Keratinocyte (primary cell): ENCODE results near the gene COG5. TPM values are rescaled to one million over a fixed set of nuclear protein-coding genes. Genes with fewer than 3 reads are reported as not detected.

Experiments used
- DNase-seq: peaks from one replicate; pipeline ENCODE4 v3.0.0-alpha.2; 2011; ENCODE audit warnings: low read depth, missing footprints, low spot score
- FAIRE-seq: peaks from 2 replicates; lab custom pipeline; 2011; peaks lifted over from hg19 to GRCh38; lab: Jason Lieb, UNC
- H2AFZ ChIP-seq: 2 replicates; pipeline ENCODE4 v1.6.0; 2012; ENCODE audit warnings: low read length, control low read depth, inconsistent platforms; ENCODE audit not compliant: control insufficient read depth
- H3K27ac ChIP-seq: 2 replicates; pipeline ENCODE4 v1.5.1; 2011; ENCODE audit warnings: low read length; ENCODE audit not compliant: control insufficient read depth, insufficient read depth
- H3K27me3 ChIP-seq: 3 replicates; pipeline ENCODE4 v1.6.0; 2011; ENCODE audit warnings: low read length; ENCODE audit not compliant: control insufficient read depth, insufficient read depth; ENCODE audit errors: extremely low read depth
- H3K36me3 ChIP-seq, 2 experiments: 2 replicates in 1 of 2; 3 replicates in 1 of 2; pipeline ENCODE4 v1.5.1; 2011; ENCODE audit warnings: low read length in 2 of 2, mild to moderate bottlenecking in 1 of 2; ENCODE audit not compliant: control insufficient read depth in 2 of 2, insufficient read depth in 2 of 2; ENCODE audit errors: extremely low read depth in 1 of 2
- H3K4me1 ChIP-seq: 3 replicates; pipeline ENCODE4 v1.5.1; 2011; ENCODE audit warnings: low read length; ENCODE audit not compliant: control insufficient read depth, insufficient read depth; ENCODE audit errors: extremely low read depth
- H3K4me2 ChIP-seq: 3 replicates; pipeline ENCODE4 v1.6.0; 2011; ENCODE audit warnings: low read depth, low read length; ENCODE audit not compliant: control insufficient read depth, insufficient read depth; ENCODE audit errors: extremely low read depth
- H3K4me3 ChIP-seq, 3 experiments: fragments of 200-600 bp in 1 of 3; sonication (generic) in 1 of 3; 2 replicates in 2 of 3; 3 replicates in 1 of 3; pipeline ENCODE4 v1.5.1; 2011 to 2016; ENCODE audit warnings: low read length in 3 of 3, mild to moderate bottlenecking in 3 of 3, control low read depth in 2 of 3, inconsistent platforms in 1 of 3, low read depth in 1 of 3, mixed read lengths in 1 of 3, mixed run types in 1 of 3, moderate library complexity in 1 of 3; ENCODE audit not compliant: control insufficient read depth in 2 of 3, insufficient read depth in 2 of 3; ENCODE audit errors: extremely low read depth in 1 of 3
- H3K79me2 ChIP-seq: 2 replicates; pipeline ENCODE4 v1.6.0; 2012; ENCODE audit warnings: low read length; ENCODE audit not compliant: control insufficient read depth, insufficient read depth
- H3K9ac ChIP-seq: 3 replicates; pipeline ENCODE4 v1.6.0; 2011; ENCODE audit warnings: low read length; ENCODE audit not compliant: control insufficient read depth, insufficient read depth; ENCODE audit errors: extremely low read depth
- H3K9me1 ChIP-seq: 3 replicates; pipeline ENCODE4 v1.6.0; 2011; ENCODE audit warnings: low read length; ENCODE audit not compliant: control insufficient read depth, insufficient read depth; ENCODE audit errors: extremely low read depth
- H3K9me3 ChIP-seq: 2 replicates; pipeline ENCODE4 v1.5.1; 2012; ENCODE audit warnings: low read depth, low read length; ENCODE audit not compliant: control insufficient read depth
- H4K20me1 ChIP-seq: 3 replicates; pipeline ENCODE4 v1.6.0; 2011; ENCODE audit warnings: low read length; ENCODE audit not compliant: control insufficient read depth, insufficient read depth; ENCODE audit errors: extremely low read depth
- CTCF ChIP-seq, 3 experiments: IDR thresholded peaks in 1 of 3; conservative IDR thresholded peaks in 1 of 3; optimal IDR thresholded peaks in 1 of 3; 2 replicates in 2 of 3; 3 replicates in 1 of 3; pipeline versions ENCODE3 to v1.5.1; 2011; ENCODE audit warnings: low read length in 3 of 3, mild to moderate bottlenecking in 3 of 3, moderate library complexity in 2 of 3, control low read depth in 1 of 3, inconsistent platforms in 1 of 3; ENCODE audit not compliant: insufficient read depth in 2 of 3; ENCODE audit errors: extremely low read depth in 1 of 3
- EZH2 ChIP-seq: IDR thresholded peaks from one replicate; pipeline ENCODE4 v1.6.1; 2012; ENCODE audit warnings: inconsistent platforms, mild to moderate bottlenecking, low read length, moderate library complexity
- dilution Hi-C: fragments of 300-500 bp; cut with MboI; formaldehyde crosslinking; loops from one replicate; pipeline ENCODE4 v1.7.0; 2020; ENCODE audit warnings: low sequenced_read_pairs; ENCODE audit not compliant: extremely low pct_ligation_motif_present
- polyA plus RNA-seq, 5 experiments: library from polyadenylated mRNA; depleted of rRNA in 3 of 5; stranded (reverse) in 3 of 5; stranded (forward) in 1 of 5; unstranded in 1 of 5; fragments of >200 nt; gene quantifications; 1 replicate in 1 of 5; 2 replicates in 3 of 5; 3 replicates in 1 of 5; pipeline versions ENCODE4 v1.2.1 to v1.2.3, GENCODE V29; 2011 to 2012; ENCODE audit warnings: missing spikeins in 2 of 5, low read depth in 1 of 5, low replicate concordance in 1 of 5

Gene COG5
- polyA plus RNA-seq, 1 donor (not counting 4 experiments of a cell fraction or from before 2014, with no cell fraction given) = 50.7 TPM

GRCh38 chr7:107471292-107472070, 92.2 kb downstream of the COG5 start:
- H3K9me3 ChIP-seq = no peaks in the 10 kb centered on the region
- no peak overlapping the region for H3K27ac ChIP-seq
- no peaks in the 10 kb centered on the region for H3K79me2 ChIP-seq
- no peak for FAIRE-seq
- H3K9ac ChIP-seq = no peak overlapping the region
- no peak overlapping the region for H3K4me3 ChIP-seq
- no peak overlapping the region for H2AFZ ChIP-seq
- no peak for DNase-seq
- no peaks in the 10 kb centered on the region for H4K20me1 ChIP-seq
- no peak for TF ChIP-seq CTCF (optimal IDR thresholded peaks at IDR 0.05 in 1 of 3, IDR thresholded peaks at IDR 0.05 in 1 of 3, conservative IDR thresholded peaks at IDR 0.05 in 1 of 3; ENCODE audit: extremely low read depth in 1 of 3, insufficient read depth in 2 of 3, low read length in 3 of 3)
- no peak for TF ChIP-seq EZH2
- no peaks in the 10 kb centered on the region for H3K9me1 ChIP-seq
- dilution Hi-C loops = no loop called here
- no peak overlapping the region for H3K4me2 ChIP-seq
- no peaks in the 10 kb centered on the region for H3K4me1 ChIP-seq
- peaks cover 0 to 2% of the 10 kb centered on the region in 2 experiments for H3K36me3 ChIP-seq
- no peaks in the 10 kb centered on the region for H3K27me3 ChIP-seq

- Histone ChIP-seq H3K36me3 (peaks cover 0 to 2% of the 10 kb centered on the region in 2 experiments), H3K9ac (no peak within 1 kb of the TSS), H3K9me1 (no peaks in the 10 kb centered on the region), H4K20me1 (no peaks in the 10 kb centered on the region), H3K27ac (no peak within 1 kb of the TSS), H3K4me1 (no peaks in the 10 kb centered on the region), H3K4me2 (no peak within 1 kb of the TSS), H3K27me3 (no peaks in the 10 kb centered on the region), H3K9me3 (no peaks in the 10 kb centered on the region), H2AFZ (no peak within 1 kb of the TSS), H3K4me3 (no peak within 1 kb of the TSS), H3K79me2 (no peaks in the 10 kb centered on the region)
- DNase-seq = no peak
- no peak for FAIRE-seq
- TF ChIP-seq EZH2 (no peak), CTCF (optimal IDR thresholded peaks at IDR 0.05 in 1 of 3, IDR thresholded peaks at IDR 0.05 in 1 of 3, conservative IDR thresholded peaks at IDR 0.05 in 1 of 3; ENCODE audit: extremely low read depth in 1 of 3, insufficient read depth in 2 of 3, low read length in 3 of 3) (no peak)
- dilution Hi-C loops = no loop called here
Observed at GRCh38 chr7:107469929-107470328, 93.8 kb downstream of the COG5 start, which contains the start of gene GPR22. GPR22 (plus strand) TSS chr7:107470057; CDS start chr7:107474061, 4,004 bp downstream.
